GM12872 (cell line): ENCODE measurements around the gene GPC4.

ENCODE experiments used
- TF ChIP-seq, protein P1 (sequence below): IDR thresholded peaks from 3 replicates; pipeline ENCODE4 v1.5.1; 2011; ENCODE audit warnings: low read depth, mild to moderate bottlenecking, low read length, moderate library complexity; ENCODE audit not compliant: insufficient read depth

GPC4 gene

DNA sequence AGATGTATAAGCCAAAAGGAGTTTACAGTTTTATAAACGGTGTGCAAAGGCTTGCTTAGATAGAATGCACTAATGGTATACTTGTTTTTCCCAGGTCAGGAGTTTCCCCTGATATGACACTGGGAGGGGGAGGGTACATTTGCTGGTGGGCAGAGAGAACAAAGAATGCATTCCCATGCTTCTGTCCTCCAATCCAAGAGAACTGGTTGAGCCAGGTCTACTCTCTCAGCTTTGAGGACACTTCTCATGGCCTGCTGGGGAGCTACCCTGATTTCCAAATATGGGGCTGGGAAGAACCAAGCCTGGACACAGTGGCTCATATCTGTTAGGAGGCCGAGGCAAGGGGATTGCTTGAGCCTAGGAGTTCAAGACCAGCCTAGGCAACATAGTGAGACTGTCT is 3.3 kb upstream of the GPC4 start:
- TF ChIP-seq, protein P1, sequence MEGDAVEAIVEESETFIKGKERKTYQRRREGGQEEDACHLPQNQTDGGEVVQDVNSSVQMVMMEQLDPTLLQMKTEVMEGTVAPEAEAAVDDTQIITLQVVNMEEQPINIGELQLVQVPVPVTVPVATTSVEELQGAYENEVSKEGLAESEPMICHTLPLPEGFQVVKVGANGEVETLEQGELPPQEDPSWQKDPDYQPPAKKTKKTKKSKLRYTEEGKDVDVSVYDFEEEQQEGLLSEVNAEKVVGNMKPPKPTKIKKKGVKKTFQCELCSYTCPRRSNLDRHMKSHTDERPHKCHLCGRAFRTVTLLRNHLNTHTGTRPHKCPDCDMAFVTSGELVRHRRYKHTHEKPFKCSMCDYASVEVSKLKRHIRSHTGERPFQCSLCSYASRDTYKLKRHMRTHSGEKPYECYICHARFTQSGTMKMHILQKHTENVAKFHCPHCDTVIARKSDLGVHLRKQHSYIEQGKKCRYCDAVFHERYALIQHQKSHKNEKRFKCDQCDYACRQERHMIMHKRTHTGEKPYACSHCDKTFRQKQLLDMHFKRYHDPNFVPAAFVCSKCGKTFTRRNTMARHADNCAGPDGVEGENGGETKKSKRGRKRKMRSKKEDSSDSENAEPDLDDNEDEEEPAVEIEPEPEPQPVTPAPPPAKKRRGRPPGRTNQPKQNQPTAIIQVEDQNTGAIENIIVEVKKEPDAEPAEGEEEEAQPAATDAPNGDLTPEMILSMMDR: no peak

DNA sequence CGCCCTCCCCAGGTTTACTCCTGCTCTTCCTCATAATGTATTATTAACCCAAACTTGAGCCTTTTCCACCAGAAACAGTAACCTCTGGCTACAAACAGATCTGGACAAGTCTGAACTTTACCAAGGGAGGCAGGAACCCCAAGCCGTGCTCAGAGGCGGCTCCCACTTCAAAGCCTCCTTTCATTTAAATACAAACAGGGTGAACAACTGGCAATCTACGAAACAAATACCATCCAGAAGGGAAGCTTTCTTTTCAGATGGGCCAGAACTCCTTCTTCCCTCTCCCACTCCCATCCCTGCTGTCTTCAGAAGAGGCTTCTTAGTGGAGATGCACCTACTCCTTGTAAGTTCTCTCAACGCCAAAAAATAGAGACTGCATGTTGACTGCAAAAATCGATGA is 2.1 kb upstream of the GPC4 start:
- TF ChIP-seq, protein P1: no peak

DNA sequence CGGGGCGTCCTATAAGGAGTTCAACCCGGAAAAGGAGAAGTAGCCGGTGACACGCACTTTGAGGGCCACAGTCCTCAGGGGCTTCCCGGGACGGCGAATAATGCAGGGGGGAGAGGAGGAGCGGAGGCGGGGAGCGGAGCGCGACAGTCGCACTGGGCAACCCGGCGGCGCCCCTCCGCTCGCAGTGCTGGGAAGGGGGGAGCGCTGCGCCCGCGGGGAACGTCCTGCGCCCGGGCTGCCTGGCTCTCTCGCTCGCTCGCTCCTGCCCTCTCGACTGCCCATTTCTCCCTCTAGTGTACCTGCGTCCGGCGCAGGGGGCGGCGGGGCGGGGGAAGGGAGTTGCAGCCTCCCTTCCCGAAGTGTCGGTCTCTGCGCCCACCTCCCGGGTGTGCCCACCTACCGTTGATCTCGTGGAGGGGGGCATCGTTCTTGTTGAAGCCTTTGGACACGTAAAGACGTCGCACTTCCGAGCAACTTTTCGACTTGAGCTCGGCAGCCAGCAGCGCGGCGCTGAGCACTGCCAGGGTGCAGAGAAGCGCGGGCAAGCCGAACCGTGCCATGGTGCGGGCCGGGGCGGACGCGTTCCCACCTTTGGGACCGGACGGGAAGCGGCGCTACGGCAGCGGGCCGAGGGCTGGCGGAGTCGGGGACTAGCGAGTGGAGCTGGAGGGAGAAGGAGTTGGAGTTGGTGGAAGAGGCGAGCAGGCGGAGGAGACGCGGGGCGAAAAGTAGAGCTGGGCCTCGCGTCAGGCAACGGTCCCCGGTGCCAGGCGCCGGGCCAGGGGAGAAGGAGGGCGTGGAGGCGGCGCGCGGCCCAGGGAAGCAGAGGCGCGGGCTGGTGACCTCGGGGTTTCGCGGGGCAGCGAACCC is 648 bp downstream of the GPC4 start:
- TF ChIP-seq, protein P1: no peak

DNA sequence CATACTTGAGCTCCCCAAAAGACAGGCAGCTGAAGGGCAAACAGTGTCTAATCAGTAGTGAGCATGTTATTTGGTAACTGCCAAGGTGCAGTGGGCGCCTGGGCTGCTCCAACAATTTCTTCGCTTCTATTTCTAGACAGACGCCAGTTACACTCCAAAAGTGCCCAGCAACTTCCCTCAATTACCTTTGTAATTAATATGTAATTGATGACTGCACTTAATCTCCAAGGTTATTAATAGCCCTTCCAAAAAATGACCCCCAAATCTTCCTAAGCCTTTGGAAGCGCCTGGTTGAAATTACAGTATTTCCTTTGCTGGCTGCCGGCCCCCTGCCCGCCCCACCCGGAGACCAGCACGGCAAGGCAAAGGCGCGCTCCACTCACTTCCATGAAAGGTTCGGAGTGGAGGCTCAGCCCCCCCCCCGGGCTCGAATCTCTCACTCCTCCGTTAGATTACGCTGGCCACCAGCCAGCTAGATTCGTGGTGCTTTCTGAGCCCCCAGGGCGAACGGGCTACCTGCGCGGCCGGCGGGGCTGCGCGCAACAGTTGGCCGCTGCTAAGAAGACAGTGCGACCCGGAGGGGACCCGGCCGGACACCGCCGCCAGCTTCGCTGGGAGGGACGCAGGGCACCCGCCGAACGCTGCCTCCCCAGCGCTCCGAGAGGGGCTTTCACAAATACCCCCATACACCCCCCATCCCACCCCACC is 1.9 kb downstream of the GPC4 start:
- TF ChIP-seq, protein P1: no peak

DNA sequence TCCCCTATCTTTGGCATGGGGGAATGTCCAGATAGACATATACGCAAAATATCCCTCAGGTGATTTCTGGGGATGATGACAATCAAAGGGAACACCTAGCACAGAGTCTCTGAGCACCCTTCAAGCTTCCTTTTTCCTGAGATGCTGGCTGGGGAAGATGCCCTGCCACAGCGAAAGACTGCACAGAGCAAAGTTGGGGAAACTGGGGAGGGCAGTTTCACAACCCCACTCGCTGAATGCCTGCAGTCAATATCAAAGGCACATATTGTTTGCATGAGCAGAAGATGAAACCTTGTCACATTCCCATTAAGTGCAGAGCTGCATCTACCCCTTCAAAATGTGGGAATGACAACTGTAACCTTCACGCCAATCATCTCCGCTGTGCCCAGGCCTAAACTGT is 2.6 kb downstream of the GPC4 start:
- TF ChIP-seq, protein P1: no peak

DNA sequence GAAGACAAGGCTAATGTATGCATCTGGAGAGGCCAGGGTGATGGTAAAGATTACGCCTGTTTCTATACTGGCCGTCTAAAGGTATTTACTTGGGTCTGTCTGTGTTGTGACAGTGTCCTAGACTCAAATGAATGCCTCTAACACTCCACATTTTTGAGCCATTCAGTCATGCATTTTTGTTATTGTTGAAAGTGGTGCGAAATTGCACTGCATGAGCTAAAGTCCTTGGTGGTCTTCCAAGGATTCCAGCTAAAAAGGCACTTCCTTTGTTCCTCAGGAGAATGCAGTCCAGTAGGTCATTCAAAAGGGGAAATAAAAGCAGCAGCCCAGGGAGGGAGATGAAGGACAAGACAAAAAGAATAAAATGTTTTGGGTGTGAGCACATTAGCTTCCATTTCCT is 3.0 kb downstream of the GPC4 start:
- TF ChIP-seq, protein P1: no peak

DNA sequence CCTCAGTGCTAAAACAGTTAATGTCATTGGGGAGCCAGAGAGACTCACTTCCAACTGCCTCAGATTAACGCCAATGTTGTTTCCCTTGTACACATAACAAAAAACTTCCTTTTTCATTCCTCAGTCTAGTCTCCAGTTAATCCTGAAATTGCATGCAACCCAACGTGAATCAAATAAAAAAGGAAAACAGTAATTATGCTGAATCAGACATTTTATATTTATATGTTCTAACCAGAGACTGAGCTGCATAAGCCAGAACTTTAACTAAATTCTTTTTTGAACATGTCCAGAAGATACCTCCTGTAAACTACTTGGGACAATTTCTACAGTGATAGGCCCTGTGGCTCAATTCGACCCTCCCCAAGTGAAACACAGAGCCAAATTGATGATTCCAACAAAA is 4.7 kb downstream of the GPC4 start:
- TF ChIP-seq, protein P1: no peak
